HG02884 (cell line): Measurements from ENCODE around the gene NAXE.
"Not testable (repeated sequence)": the region's sequence is repeated elsewhere in the genome, so short reads cannot be mapped to it uniquely, and the experiment has no call there.

Source experiments
- ATAC-seq: cut with Tn5 transposase; IDR thresholded peaks from one replicate; pipeline ENCODE4 v1.9.1; 2021; ENCODE audit warnings: mild to moderate bottlenecking, moderate library complexity; ENCODE audit not compliant: unreplicated experiment

Gene NAXE

GRCh38 chr1:156566436-156566835, 25.1 kb upstream of the NAXE start:
- no peak for ATAC-seq

GRCh38 chr1:156571261-156571852, 20.2 kb upstream of the NAXE start:
- no peak for ATAC-seq

- peak; percentile 60 for ATAC-seq
Observed at GRCh38 chr1:156571919-156572662, 19.5 kb upstream of the NAXE start, which contains the start of gene IQGAP3. TSS of gene IQGAP3 (minus strand) at chr1:156572565. CDS start at chr1:156572529, 36 bp downstream.

GRCh38 chr1:156572663-156573018, 18.9 kb upstream of the NAXE start:
- ATAC-seq = no peak

GRCh38 chr1:156574039-156574633, 17.4 kb upstream of the NAXE start:
- no peak for ATAC-seq

GRCh38 chr1:156577550-156577949, 14.0 kb upstream of the NAXE start:
- no peak for ATAC-seq

- ATAC-seq = no peak
Observed at GRCh38 chr1:156578055-156578454, 13.5 kb upstream of the NAXE start.

GRCh38 chr1:156579472-156579871, 12.1 kb upstream of the NAXE start, which contains the start of gene TTC24:
TSS of gene TTC24 (plus strand) at chr1:156579723. CDS start at chr1:156581365, 1,642 bp downstream.
- no peak for ATAC-seq

GRCh38 chr1:156581661-156582387, 9.8 kb upstream of the NAXE start:
- no peak for ATAC-seq

- no peak for ATAC-seq
Observed at GRCh38 chr1:156582388-156583017, 9.1 kb upstream of the NAXE start.

- no peak for ATAC-seq
Observed at GRCh38 chr1:156583821-156584622, 7.6 kb upstream of the NAXE start.

- no peak for ATAC-seq
Observed at GRCh38 chr1:156584813-156585212, 6.8 kb upstream of the NAXE start.

- no peak for ATAC-seq
Observed at GRCh38 chr1:156586323-156586722, 5.3 kb upstream of the NAXE start.

GRCh38 chr1:156586892-156587477, 4.6 kb upstream of the NAXE start:
- no peak for ATAC-seq

- ATAC-seq = not testable (repeated sequence)
Observed at GRCh38 chr1:156587927-156588326, 3.6 kb upstream of the NAXE start.

- ATAC-seq = no peak
Observed at GRCh38 chr1:156589546-156589945, 2.0 kb upstream of the NAXE start.

GRCh38 chr1:156590326-156591180, 1.0 kb upstream of the NAXE start:
- no peak for ATAC-seq

- ATAC-seq = peak; percentile 17
Observed at GRCh38 chr1:156591181-156591431, 470 bp upstream of the NAXE start.
